ENCODE measurements around the gene GPC6. TPM values are rescaled to one million over a fixed set of nuclear protein-coding genes. Genes with fewer than 3 reads are reported as not detected.

GPC6 gene
- total and polyA plus RNA-seq, 2 donors (not counting 3 experiments of a cell fraction or from before 2014, with no cell fraction given) = 0.01 TPM; not detected in 1

DNA sequence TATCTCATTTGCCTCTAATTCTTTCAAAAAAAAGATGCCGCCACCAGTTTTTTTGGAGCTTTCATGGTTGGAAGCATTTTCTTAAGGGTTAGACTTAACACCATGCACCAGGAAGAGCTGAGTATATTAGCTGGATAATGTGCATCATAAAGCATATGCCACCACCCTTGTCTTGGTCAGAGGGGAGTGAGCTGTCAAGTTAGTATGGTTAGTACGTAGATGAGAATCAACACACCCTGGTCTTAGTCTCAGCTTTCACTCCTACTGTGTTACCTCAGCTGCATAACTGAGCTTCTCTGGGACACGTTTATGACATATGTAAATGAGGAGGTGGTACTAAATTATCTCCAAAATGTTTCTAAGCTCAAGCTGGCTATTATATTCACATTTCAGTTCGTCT lies 837.2 kb downstream of the GPC6 start:
- CTCF ChIA-PET = interaction anchor here (0.8 kb wide), 1 partner anchor 10 kb away, joined by 3 read pairs; no protein-coding TSS in a partner anchor
- POLR2A ChIA-PET = no interaction called here
- no peak for FAIRE-seq

More for the DNA sequence above, 837.2 kb downstream of the GPC6 start:
- no peaks in the 10 kb centered on the region for H3K9me1 ChIP-seq (replicated peaks; ENCODE audit: control insufficient read depth, extremely low read depth, insufficient read depth, low read length)
- no peak overlapping the region for H3K4me2 ChIP-seq (ENCODE audit: insufficient read depth, low read length)
- H3K36me3 ChIP-seq (ENCODE audit: control insufficient read depth in 2 of 2, extremely low read depth in 1 of 2, insufficient read depth in 2 of 2, low read length in 2 of 2) = no peaks in the 10 kb centered on the region
- no peaks in the 10 kb centered on the region for H4K20me1 ChIP-seq (replicated peaks; ENCODE audit: control insufficient read depth, extremely low read depth, insufficient read depth, low read length)
- no TSS peak for BruUV-seq (replicated peaks)
- peaks cover 4% of the 10 kb centered on the region for H3K9me3 ChIP-seq (replicated peaks; ENCODE audit: control insufficient read depth, insufficient read depth, low read length)
- H3K9ac ChIP-seq (replicated peaks; ENCODE audit: extremely low read depth, insufficient read depth, low read length) = no peak overlapping the region
- DNase-seq (ENCODE audit: low read depth, low spot score) = no peak
- H3K79me2 ChIP-seq (ENCODE audit: control insufficient read depth, insufficient read depth, low read length) = no peaks in the 10 kb centered on the region
- no peak overlapping the region for H2AFZ ChIP-seq (ENCODE audit: low read depth, low read length)
- H3K27me3 ChIP-seq (ENCODE audit: control insufficient read depth in 2 of 2, insufficient read depth in 2 of 2, low read length in 2 of 2) = no peaks in the 10 kb centered on the region
- H3K4me1 ChIP-seq (ENCODE audit: control insufficient read depth, extremely low read depth, insufficient read depth, low read length) = no peaks in the 10 kb centered on the region
- no peak overlapping the region for H3K4me3 ChIP-seq (replicated peaks in 1 of 3; ENCODE audit: insufficient read depth in 1 of 3, low read depth in 1 of 3, low read length in 3 of 3)
- TF ChIP-seq EZH2 (IDR thresholded peaks at IDR 0.05; ENCODE audit: borderline replicate concordance, low read depth, low read length, severe bottlenecking) (no peak), POLR2A (IDR thresholded peaks at IDR 0.05; ENCODE audit: low read depth, low read length) (no peak), MAX (IDR thresholded peaks at IDR 0.05; ENCODE audit: insufficient read depth, insufficient read length) (no peak), FOS (IDR thresholded peaks at IDR 0.05; ENCODE audit: borderline replicate concordance, insufficient read depth, low read length) (no peak), GATA2 (IDR thresholded peaks at IDR 0.05; ENCODE audit: insufficient read depth, insufficient read length, low read depth, low read length) (no peak), POLR2AphosphoS5 (IDR thresholded peaks at IDR 0.05; ENCODE audit: insufficient read depth, low read depth, low read length) (no peak)
- TF ChIP-seq, protein P1, sequence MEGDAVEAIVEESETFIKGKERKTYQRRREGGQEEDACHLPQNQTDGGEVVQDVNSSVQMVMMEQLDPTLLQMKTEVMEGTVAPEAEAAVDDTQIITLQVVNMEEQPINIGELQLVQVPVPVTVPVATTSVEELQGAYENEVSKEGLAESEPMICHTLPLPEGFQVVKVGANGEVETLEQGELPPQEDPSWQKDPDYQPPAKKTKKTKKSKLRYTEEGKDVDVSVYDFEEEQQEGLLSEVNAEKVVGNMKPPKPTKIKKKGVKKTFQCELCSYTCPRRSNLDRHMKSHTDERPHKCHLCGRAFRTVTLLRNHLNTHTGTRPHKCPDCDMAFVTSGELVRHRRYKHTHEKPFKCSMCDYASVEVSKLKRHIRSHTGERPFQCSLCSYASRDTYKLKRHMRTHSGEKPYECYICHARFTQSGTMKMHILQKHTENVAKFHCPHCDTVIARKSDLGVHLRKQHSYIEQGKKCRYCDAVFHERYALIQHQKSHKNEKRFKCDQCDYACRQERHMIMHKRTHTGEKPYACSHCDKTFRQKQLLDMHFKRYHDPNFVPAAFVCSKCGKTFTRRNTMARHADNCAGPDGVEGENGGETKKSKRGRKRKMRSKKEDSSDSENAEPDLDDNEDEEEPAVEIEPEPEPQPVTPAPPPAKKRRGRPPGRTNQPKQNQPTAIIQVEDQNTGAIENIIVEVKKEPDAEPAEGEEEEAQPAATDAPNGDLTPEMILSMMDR (IDR thresholded peaks at IDR 0.05; ENCODE audit: extremely low read depth in 1 of 2, insufficient read depth in 1 of 2, low read depth in 1 of 2, low read length in 2 of 2) = no peak
- no peak overlapping the region for H3K27ac ChIP-seq (ENCODE audit: insufficient read depth, low read depth, low read length)
- dilution Hi-C loops (cut with MboI; ENCODE audit: extremely low pct_ligation_motif_present, low sequenced_read_pairs) (no loop called here), intact Hi-C loops (cut with micrococcal nuclease) (no loop called here)

Data from endothelial cell of umbilical vein (primary cell).